PC-3 (cell line): ENCODE data around the gene EFNA5.

ENCODE experiments used
- EZH2 ChIP-seq: fragments of 300-600 bp; sonication (generic); IDR thresholded peaks from one replicate; pipeline ENCODE4 v1.6.1; 2017; ENCODE audit warnings: antibody characterized with exemption, mild to moderate bottlenecking, low read length; ENCODE audit not compliant: unreplicated experiment
- TF ChIP-seq, protein P1 (sequence below): fragments of 300-600 bp; sonication (generic); conservative IDR thresholded peaks from 2 replicates; pipeline ENCODE4 v1.5.1; 2017; ENCODE audit warnings: antibody characterized with exemption, low read depth, mild to moderate bottlenecking, low read length

GRCh38 chr5:107443897-107444296, 226.8 kb downstream of the EFNA5 start:
- TF ChIP-seq, protein P1, sequence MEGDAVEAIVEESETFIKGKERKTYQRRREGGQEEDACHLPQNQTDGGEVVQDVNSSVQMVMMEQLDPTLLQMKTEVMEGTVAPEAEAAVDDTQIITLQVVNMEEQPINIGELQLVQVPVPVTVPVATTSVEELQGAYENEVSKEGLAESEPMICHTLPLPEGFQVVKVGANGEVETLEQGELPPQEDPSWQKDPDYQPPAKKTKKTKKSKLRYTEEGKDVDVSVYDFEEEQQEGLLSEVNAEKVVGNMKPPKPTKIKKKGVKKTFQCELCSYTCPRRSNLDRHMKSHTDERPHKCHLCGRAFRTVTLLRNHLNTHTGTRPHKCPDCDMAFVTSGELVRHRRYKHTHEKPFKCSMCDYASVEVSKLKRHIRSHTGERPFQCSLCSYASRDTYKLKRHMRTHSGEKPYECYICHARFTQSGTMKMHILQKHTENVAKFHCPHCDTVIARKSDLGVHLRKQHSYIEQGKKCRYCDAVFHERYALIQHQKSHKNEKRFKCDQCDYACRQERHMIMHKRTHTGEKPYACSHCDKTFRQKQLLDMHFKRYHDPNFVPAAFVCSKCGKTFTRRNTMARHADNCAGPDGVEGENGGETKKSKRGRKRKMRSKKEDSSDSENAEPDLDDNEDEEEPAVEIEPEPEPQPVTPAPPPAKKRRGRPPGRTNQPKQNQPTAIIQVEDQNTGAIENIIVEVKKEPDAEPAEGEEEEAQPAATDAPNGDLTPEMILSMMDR = no peak
- no peak for TF ChIP-seq EZH2
